ENCODE data around the gene C10orf67. TPM values are rescaled to one million over a fixed set of nuclear protein-coding genes. Genes with fewer than 3 reads are reported as not detected.

C10orf67 gene
- total RNA-seq, 1 donor from 2014 or later: 1.6 TPM

DNA sequence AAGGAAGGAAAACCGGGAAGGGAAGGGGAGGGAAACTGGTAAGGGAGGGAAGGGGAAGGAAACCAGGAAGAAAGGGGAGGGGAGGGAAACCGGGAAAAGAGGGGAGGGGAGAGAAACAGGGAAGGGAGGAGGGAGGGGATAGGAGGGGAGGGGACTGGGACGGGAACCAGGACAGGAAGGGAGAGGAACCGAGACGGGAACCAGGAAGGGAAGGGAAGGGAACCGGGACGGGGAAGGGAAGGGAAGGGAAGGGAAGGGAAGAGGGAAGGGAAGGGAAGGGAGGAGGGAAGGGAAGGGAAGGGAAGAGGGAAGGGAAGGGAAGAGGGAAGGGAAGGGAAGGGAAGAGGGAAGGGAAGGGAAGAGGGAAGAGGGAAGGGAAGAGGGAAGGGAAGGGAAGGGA is 13.6 kb downstream of the C10orf67 start:
- TF ChIP-seq, protein P1, sequence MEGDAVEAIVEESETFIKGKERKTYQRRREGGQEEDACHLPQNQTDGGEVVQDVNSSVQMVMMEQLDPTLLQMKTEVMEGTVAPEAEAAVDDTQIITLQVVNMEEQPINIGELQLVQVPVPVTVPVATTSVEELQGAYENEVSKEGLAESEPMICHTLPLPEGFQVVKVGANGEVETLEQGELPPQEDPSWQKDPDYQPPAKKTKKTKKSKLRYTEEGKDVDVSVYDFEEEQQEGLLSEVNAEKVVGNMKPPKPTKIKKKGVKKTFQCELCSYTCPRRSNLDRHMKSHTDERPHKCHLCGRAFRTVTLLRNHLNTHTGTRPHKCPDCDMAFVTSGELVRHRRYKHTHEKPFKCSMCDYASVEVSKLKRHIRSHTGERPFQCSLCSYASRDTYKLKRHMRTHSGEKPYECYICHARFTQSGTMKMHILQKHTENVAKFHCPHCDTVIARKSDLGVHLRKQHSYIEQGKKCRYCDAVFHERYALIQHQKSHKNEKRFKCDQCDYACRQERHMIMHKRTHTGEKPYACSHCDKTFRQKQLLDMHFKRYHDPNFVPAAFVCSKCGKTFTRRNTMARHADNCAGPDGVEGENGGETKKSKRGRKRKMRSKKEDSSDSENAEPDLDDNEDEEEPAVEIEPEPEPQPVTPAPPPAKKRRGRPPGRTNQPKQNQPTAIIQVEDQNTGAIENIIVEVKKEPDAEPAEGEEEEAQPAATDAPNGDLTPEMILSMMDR (IDR thresholded peaks at IDR 0.05): no peak
- Histone ChIP-seq H3K9me3 (no peaks in the 10 kb centered on the region), H3K36me3 (no peaks in the 10 kb centered on the region), H3K4me3 (no peak overlapping the region), H3K4me1 (no peaks in the 10 kb centered on the region), H3K27ac (no peak overlapping the region), H3K27me3 (peaks cover 13% of the 10 kb centered on the region)
- no peak for DNase-seq
- ATAC-seq: no peak
- intact Hi-C loops (cut with DNase I): no loop called here

- Histone ChIP-seq H3K27ac (no peak overlapping the region), H3K36me3 (no peaks in the 10 kb centered on the region), H3K4me1 (no peaks in the 10 kb centered on the region), H3K9me3 (no peaks in the 10 kb centered on the region), H3K27me3 (peaks cover 13% of the 10 kb centered on the region), H3K4me3 (no peak overlapping the region)
- DNase-seq: no peak
- TF ChIP-seq, protein P1 (IDR thresholded peaks at IDR 0.05): no peak
- intact Hi-C loops (cut with DNase I): no loop called here
- ATAC-seq: no peak
These were observed 17.9 kb downstream of the C10orf67 start for GRCh38 chr10:23326544-23327307.

- Histone ChIP-seq H3K4me3 (no peak overlapping the region), H3K36me3 (no peaks in the 10 kb centered on the region), H3K9me3 (no peaks in the 10 kb centered on the region), H3K27ac (no peak overlapping the region), H3K4me1 (no peaks in the 10 kb centered on the region), H3K27me3 (peaks cover 13% of the 10 kb centered on the region)
- ATAC-seq (no peak), DNase-seq (no peak)
- TF ChIP-seq, protein P1 (IDR thresholded peaks at IDR 0.05): no peak
- intact Hi-C loops (cut with DNase I): no loop called here
These were observed 19.5 kb downstream of the C10orf67 start for GRCh38 chr10:23325132-23325531.

DNA sequence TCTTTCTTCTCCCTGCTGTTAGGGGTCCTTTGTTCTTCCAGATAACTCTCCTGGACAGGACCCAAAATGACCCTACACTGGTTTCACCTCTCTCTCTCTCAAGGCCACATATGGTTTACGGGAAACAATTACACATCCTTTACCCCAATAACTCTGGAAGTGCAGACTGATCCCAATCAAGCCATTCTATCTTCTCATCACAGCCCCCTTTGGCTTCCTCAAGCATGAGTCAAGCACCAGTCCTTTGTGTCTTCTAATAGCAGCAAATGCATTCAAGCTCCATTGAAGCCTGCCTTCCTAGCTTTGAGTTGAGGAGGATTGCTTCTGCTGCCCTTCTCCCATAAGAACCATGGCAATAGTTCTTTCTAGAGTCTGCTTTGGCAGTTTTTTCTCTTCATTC is 20.2 kb downstream of the C10orf67 start:
- DNase-seq (no peak), ATAC-seq (no peak)
- no peak overlapping the region for H3K4me3 ChIP-seq
- H3K27ac ChIP-seq: no peak overlapping the region
- H3K27me3 ChIP-seq: peaks cover 13% of the 10 kb centered on the region
- H3K36me3 ChIP-seq: no peaks in the 10 kb centered on the region
- H3K4me1 ChIP-seq: no peaks in the 10 kb centered on the region
- intact Hi-C loops (cut with DNase I): no loop called here
- H3K9me3 ChIP-seq: no peaks in the 10 kb centered on the region
- TF ChIP-seq, protein P1 (IDR thresholded peaks at IDR 0.05): no peak

DNA sequence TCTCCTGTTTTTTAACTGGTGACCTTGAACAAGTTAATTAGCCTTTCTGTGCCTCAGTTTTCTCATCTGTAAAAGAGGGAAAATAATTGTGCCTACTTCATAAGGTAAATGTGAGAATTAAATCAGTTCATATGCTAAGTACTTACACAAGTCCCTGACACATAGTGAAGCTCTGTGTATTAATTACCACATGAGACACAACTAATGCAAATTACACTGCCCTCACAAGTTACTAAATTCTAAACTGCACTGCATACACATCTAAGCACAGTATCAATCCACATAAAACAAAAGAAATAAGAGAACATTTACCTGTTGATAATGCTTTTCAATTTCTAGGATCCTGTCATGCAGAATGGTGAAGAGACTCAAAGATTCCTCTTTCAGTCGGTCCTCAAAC is 22.5 kb downstream of the C10orf67 start:
- ATAC-seq (no peak), DNase-seq (no peak)
- no peaks in the 10 kb centered on the region for H3K36me3 ChIP-seq
- TF ChIP-seq, protein P1 (IDR thresholded peaks at IDR 0.05): no peak
- no peak overlapping the region for H3K4me3 ChIP-seq
- peaks cover 6% of the 10 kb centered on the region for H3K27me3 ChIP-seq
- no peak overlapping the region for H3K27ac ChIP-seq
- H3K4me1 ChIP-seq: no peaks in the 10 kb centered on the region
- intact Hi-C loops (cut with DNase I): no loop called here
- no peaks in the 10 kb centered on the region for H3K9me3 ChIP-seq

All from upper lobe of right lung (tissue), 1 donor.